GM20000 (cell line): ENCODE data around the gene SH3PXD2A.

Experiments
- DNase-seq: peaks from one replicate; pipeline ENCODE4 v3.0.0; 2012; ENCODE audit warnings: low spot score
- CTCF ChIP-seq: IDR thresholded peaks from 2 replicates; pipeline ENCODE4 v1.5.1; 2012; ENCODE audit warnings: mild to moderate bottlenecking, control low read depth; ENCODE audit errors: extremely low read depth, missing control alignments

Gene SH3PXD2A

GRCh38 chr10:103794996-103795395 is 60.4 kb downstream of the SH3PXD2A start:
- DNase-seq: no peak
- no peak for TF ChIP-seq CTCF

- TF ChIP-seq CTCF: no peak
- DNase-seq: no peak
These were observed 61.2 kb downstream of the SH3PXD2A start for GRCh38 chr10:103793920-103794883.

- DNase-seq: no peak
- no peak for TF ChIP-seq CTCF
These were observed 61.9 kb downstream of the SH3PXD2A start for GRCh38 chr10:103793429-103793828.

GRCh38 chr10:103792547-103792946 is 62.8 kb downstream of the SH3PXD2A start:
- TF ChIP-seq CTCF: no peak
- DNase-seq: no peak

- DNase-seq: no peak
- TF ChIP-seq CTCF: no peak
These were observed 63.5 kb downstream of the SH3PXD2A start for GRCh38 chr10:103791858-103792257.

- DNase-seq: no peak
- no peak for TF ChIP-seq CTCF
These were observed 64.1 kb downstream of the SH3PXD2A start for GRCh38 chr10:103791291-103791690.

- TF ChIP-seq CTCF: no peak
- DNase-seq: no peak
These were observed 64.8 kb downstream of the SH3PXD2A start for GRCh38 chr10:103790580-103790979.
